Uterus (tissue), 4 donors: ENCODE measurements around the gene MYBPC2. TPM values are rescaled to one million over a fixed set of nuclear protein-coding genes. Genes with fewer than 3 reads are reported as not detected.
A peak's percentile ranks its signal among the peaks of the same experiment; 100 is the strongest.

ENCODE experiments used
- DNase-seq, 2 donors: peaks; one replicate each; pipeline ENCODE4 v3.0.0-alpha.2; 2019 to 2020
- H3K27ac ChIP-seq, 2 donors: fragments of 200-600 bp; sonication (generic); 1 replicate in 1 of 2; 2 replicates in 1 of 2; pipeline ENCODE4 v1.5.1; 2016 to 2018
- H3K27me3 ChIP-seq, 2 donors: fragments of 200-600 bp; sonication (generic); one replicate each; pipeline ENCODE4 v1.5.1; 2018 to 2019; ENCODE audit warnings: control low read depth in 1 of 2
- H3K36me3 ChIP-seq, 2 donors: fragments of 200-600 bp; sonication (generic); one replicate each; pipeline ENCODE4 v1.5.1; 2019; ENCODE audit warnings: control low read depth in 1 of 2
- H3K4me1 ChIP-seq, 2 donors: fragments of 200-600 bp; sonication (generic); one replicate each; pipeline ENCODE4 v1.5.1; 2018 to 2019; ENCODE audit warnings: control low read depth in 1 of 2
- H3K4me3 ChIP-seq, 2 donors: fragments of 200-600 bp; sonication (generic); 1 replicate in 1 of 2; 2 replicates in 1 of 2; pipeline ENCODE4 v1.5.1; 2018 to 2019; ENCODE audit warnings: mild to moderate bottlenecking in 1 of 2
- H3K9me3 ChIP-seq, 2 donors: fragments of 200-600 bp; sonication (generic); one replicate each; pipeline ENCODE4 v1.5.1; 2019; ENCODE audit warnings: control low read depth in 1 of 2
- POLR2A ChIP-seq, 2 donors: fragments of 450-650 bp; IDR thresholded peaks; one replicate each; pipeline ENCODE4 v1.6.1; 2016; ENCODE audit warnings: antibody characterized with exemption in 2 of 2, mild to moderate bottlenecking in 1 of 2, moderate library complexity in 1 of 2
- intact Hi-C: fragments of 100-400 bp; cut with DNase I; formaldehyde crosslinking; loops from one replicate; pipeline ENCODE4 v1.15.1; 2023; ENCODE audit warnings: low total_unique reads
- total RNA-seq, 4 donors: library from RNA; depleted of rRNA in 3 of 4; stranded (reverse); fragments of >200 nt in 3 of 4; gene quantifications; one replicate each; pipeline versions ENCODE4 v1.1.0 to v1.2.4, GENCODE V29; 2014 to 2023
- TF ChIP-seq, protein P1 (sequence below), 4 experiments: fragments of 200-600 bp in 2 of 4; fragments of 450-650 bp in 2 of 4; sonication (generic) in 2 of 4; IDR thresholded peaks; one replicate each; pipeline ENCODE4 v1.5.1; 2016 to 2019; ENCODE audit warnings: antibody characterized with exemption in 4 of 4, mild to moderate bottlenecking in 2 of 4, moderate library complexity in 1 of 4
- donor health status: DM: yes; HTN: yes; CAD: no.

Gene MYBPC2
- total RNA-seq, 4 donors from 2014 or later: 0.24 to 0.28 TPM; not detected in 2

DNA sequence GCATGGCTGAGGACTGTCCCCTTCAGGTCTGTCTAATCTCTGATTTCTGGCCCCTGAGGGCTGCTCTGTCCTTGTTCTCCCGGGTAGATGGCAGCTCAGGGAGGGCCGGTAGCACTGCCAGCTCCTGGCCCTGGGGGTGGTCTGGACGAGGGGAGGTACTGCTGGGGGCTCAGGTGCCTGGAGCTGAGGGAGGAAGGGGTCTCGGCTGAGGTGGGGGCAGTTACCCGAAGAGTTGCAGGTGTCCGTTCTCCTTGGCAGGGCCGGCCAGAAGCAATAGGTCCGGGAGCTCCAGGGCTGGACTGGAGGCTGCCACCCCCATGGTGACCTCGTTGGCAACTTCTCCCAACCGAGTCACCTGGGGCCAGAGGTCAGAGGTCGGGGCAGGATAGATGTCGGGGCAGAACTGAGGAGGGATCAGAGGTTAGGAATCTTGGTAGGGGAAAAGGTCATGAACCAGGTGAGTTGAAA is 42.4 kb downstream of the MYBPC2 start:
- Histone ChIP-seq H3K4me3 (no peak overlapping the region), H3K4me1 (peaks cover 0 to 10% of the 10 kb centered on the region in 2 donors), H3K36me3 (no peaks in the 10 kb centered on the region), H3K27ac (no peak overlapping the region), H3K9me3 (no peaks in the 10 kb centered on the region), H3K27me3 (no peaks in the 10 kb centered on the region)
- TF ChIP-seq, protein P1, sequence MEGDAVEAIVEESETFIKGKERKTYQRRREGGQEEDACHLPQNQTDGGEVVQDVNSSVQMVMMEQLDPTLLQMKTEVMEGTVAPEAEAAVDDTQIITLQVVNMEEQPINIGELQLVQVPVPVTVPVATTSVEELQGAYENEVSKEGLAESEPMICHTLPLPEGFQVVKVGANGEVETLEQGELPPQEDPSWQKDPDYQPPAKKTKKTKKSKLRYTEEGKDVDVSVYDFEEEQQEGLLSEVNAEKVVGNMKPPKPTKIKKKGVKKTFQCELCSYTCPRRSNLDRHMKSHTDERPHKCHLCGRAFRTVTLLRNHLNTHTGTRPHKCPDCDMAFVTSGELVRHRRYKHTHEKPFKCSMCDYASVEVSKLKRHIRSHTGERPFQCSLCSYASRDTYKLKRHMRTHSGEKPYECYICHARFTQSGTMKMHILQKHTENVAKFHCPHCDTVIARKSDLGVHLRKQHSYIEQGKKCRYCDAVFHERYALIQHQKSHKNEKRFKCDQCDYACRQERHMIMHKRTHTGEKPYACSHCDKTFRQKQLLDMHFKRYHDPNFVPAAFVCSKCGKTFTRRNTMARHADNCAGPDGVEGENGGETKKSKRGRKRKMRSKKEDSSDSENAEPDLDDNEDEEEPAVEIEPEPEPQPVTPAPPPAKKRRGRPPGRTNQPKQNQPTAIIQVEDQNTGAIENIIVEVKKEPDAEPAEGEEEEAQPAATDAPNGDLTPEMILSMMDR (IDR thresholded peaks at IDR 0.05): no peak
- TF ChIP-seq POLR2A (IDR thresholded peaks at IDR 0.05): no peak
- intact Hi-C loops: no loop called here
- no peak for DNase-seq

DNA sequence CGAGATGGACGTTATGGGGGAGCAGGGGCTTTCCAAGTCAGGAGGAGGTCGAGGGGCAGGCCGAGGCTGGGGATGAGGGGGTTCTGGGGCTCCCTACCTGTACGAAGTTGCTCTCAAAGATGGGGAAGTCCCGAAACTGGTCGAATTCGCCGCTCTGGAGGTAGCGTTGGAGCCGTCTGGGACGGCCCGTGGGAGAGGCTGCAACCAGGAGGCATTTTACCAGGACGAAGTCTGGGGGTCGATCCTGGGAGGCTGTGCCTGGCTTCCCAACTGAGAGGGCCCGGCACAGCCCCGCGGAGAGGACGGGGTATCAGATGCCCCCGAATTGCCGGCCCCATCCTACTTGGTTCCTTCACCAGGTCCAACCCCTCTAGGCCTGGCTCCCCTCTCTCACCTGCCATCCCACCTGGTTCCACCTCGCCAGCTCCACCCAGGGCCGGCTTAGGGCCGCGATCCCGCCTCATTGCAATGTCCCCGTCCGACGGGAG is 43.1 kb downstream of the MYBPC2 start:
- no peaks in the 10 kb centered on the region for H3K9me3 ChIP-seq
- peak overlapping the region in 1 of 2 donors; percentile 83 for H3K4me3 ChIP-seq
- TF ChIP-seq POLR2A (IDR thresholded peaks at IDR 0.05): no peak
- TF ChIP-seq, protein P1 (IDR thresholded peaks at IDR 0.05): no peak
- intact Hi-C loops: no loop called here
- DNase-seq: no peak
- peak overlapping the region in 1 of 2 donors; percentile 70 for H3K27ac ChIP-seq
- no peaks in the 10 kb centered on the region for H3K36me3 ChIP-seq
- no peaks in the 10 kb centered on the region for H3K27me3 ChIP-seq
- H3K4me1 ChIP-seq: peaks cover 0 to 10% of the 10 kb centered on the region in 2 donors

DNA sequence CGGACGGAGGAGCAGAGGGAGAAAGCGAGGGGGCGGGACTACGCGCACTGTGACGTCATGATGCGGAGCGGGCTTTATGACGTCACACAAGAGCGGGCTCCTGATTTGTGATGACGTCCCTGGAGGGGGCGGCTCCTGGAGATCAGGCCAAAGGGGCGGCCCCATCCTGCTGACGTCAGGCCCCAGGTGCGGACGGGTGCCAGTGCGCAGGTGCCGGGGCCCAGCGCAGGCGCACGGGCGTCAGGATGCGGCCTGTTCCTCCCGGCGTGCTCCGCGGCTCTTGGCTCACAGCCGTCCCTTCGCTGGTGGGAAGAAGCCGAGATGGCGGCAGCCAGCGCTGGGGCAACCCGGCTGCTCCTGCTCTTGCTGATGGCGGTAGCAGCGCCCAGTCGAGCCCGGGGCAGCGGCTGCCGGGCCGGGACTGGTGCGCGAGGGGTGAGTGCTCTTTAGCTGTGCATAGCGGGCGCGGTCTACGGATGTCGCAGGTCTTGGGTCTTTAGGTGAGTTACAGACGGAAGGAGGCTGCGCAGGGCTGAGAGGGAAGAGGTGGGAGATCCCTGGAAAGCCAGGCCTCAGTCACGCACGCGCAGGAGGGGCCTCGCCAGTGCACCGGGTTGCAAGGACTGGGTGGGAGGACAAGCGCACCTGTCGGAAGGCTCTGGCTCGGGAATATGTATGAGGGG is 43.7 kb downstream of the MYBPC2 start, which contains the start of the genes EMC10 and GARIN5A:
TSS of gene EMC10 (plus strand) at position 284 of the 683 bp plus-strand sequence. CDS start at position 322, 38 bp downstream.
TSS of gene GARIN5A (minus strand) at position 625 of the 683 bp plus-strand sequence. CDS start at position 165, 460 bp downstream.
- Histone ChIP-seq H3K4me1 (peaks cover 0 to 10% of the 10 kb centered on the region in 2 donors), H3K27ac (peak within 1 kb of the TSS; percentile 55 to 70), H3K9me3 (no peaks in the 10 kb centered on the region), H3K27me3 (no peaks in the 10 kb centered on the region), H3K4me3 (peak within 1 kb of the TSS; percentile 69 to 83), H3K36me3 (no peaks in the 10 kb centered on the region)
- DNase-seq: peak; percentile 83 to 85
- intact Hi-C loops: no loop called here
- peak; percentile 17 to 64 for TF ChIP-seq POLR2A (IDR thresholded peaks at IDR 0.05)
- TF ChIP-seq, protein P1 (IDR thresholded peaks at IDR 0.05): no peak

DNA sequence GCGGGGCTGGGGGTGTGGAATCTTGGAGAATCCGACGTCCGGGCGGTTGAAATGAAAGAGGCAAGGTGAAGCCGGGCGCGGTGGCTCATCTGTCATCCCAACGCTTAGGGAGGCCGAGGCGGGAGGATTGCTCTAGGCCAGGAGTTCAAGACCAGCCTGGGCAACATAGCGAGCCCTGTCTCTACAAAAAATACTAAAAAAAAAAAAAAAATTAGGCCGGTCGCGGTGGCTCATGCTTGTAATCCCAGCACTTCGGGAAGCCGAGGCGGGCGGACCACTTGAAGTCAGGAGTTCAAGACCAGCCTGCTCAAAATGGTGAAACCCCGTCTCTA is 44.2 kb downstream of the MYBPC2 start:
- Histone ChIP-seq H3K27me3 (no peaks in the 10 kb centered on the region), H3K4me1 (peaks cover 0 to 10% of the 10 kb centered on the region in 2 donors), H3K4me3 (peak overlapping the region; percentile 69 to 83), H3K27ac (peak overlapping the region; percentile 55 to 70), H3K36me3 (no peaks in the 10 kb centered on the region), H3K9me3 (no peaks in the 10 kb centered on the region)
- TF ChIP-seq, protein P1 (IDR thresholded peaks at IDR 0.05): no peak
- no peak for TF ChIP-seq POLR2A (IDR thresholded peaks at IDR 0.05)
- DNase-seq: no peak
- intact Hi-C loops: no loop called here
